IPS DF 6.9 (cell line): ENCODE results near the gene ADAMTS17.

Experiments
- DNase-seq: peaks from one replicate; pipeline ENCODE4 v3.0.0-alpha.2; 2013; ENCODE audit warnings: low read depth, low spot score
- H3K27ac ChIP-seq: one replicate; pipeline ENCODE4 v1.5.1; 2013; ENCODE audit warnings: low read length, control low read depth
- H3K27me3 ChIP-seq: 2 replicates; pipeline ENCODE4 v1.6.1; 2013; ENCODE audit warnings: mild to moderate bottlenecking, low read length; ENCODE audit not compliant: control insufficient read depth, insufficient read depth
- H3K36me3 ChIP-seq: 2 replicates; pipeline ENCODE4 v1.6.1; 2013; ENCODE audit warnings: low read length; ENCODE audit not compliant: control insufficient read depth, insufficient read depth
- H3K4me1 ChIP-seq: 2 replicates; pipeline ENCODE4 v1.6.1; 2013; ENCODE audit warnings: low read length; ENCODE audit not compliant: control insufficient read depth, insufficient read depth
- H3K4me3 ChIP-seq: 2 replicates; pipeline ENCODE4 v1.5.1; 2013; ENCODE audit warnings: mild to moderate bottlenecking, low read length
- H3K9me3 ChIP-seq: 2 replicates; pipeline ENCODE4 v1.6.1; 2013; ENCODE audit warnings: low read length, inconsistent platforms; ENCODE audit not compliant: control insufficient read depth, insufficient read depth
- WGBS: extraction: QIAGEN DNeasy Blood & Tissue Kit; methylation state at CpG from one replicate; pipeline ENCODE4 v1.1.7; 2013; ENCODE audit warnings: mixed read lengths, missing lambda C conversion rate; ENCODE audit not compliant: insufficient read length, insufficient coverage; 5-methylcytosine and 5-hydroxymethylcytosine counted together

The ADAMTS17 gene

GRCh38 chr15:100220058-100220768, 121.6 kb downstream of the ADAMTS17 start:
- Histone ChIP-seq H3K36me3 (no peaks in the 10 kb centered on the region), H3K4me3 (no peak overlapping the region), H3K27ac (no peak overlapping the region), H3K27me3 (no peaks in the 10 kb centered on the region), H3K4me1 (0 out of 2 replicates have a peak, but pooled peaks cover 1% of the 10 kb centered on the region), H3K9me3 (no peaks in the 10 kb centered on the region)
- WGBS = no CpG with 5 or more reads among the region's 14 CpGs
- no peak for DNase-seq

- Histone ChIP-seq H3K4me1 (no peaks in the 10 kb centered on the region), H3K27me3 (no peaks in the 10 kb centered on the region), H3K36me3 (no peaks in the 10 kb centered on the region), H3K4me3 (no peak overlapping the region), H3K27ac (no peak overlapping the region), H3K9me3 (no peaks in the 10 kb centered on the region)
- no CpG with 5 or more reads among the region's 5 CpGs for WGBS
- DNase-seq = no peak
These were observed 123.3 kb downstream of the ADAMTS17 start for GRCh38 chr15:100218434-100218833.

- DNase-seq = no peak
- Histone ChIP-seq H3K27me3 (no peaks in the 10 kb centered on the region), H3K4me1 (peaks cover 1% of the 10 kb centered on the region; the same call in 1 of the 2 replicates), H3K27ac (no peak overlapping the region), H3K4me3 (no peak overlapping the region), H3K36me3 (no peaks in the 10 kb centered on the region), H3K9me3 (no peaks in the 10 kb centered on the region)
- WGBS = no CpG with 5 or more reads among the region's 8 CpGs
These were observed 125.6 kb downstream of the ADAMTS17 start for GRCh38 chr15:100216182-100216581.

GRCh38 chr15:100215843-100216169, 126.0 kb downstream of the ADAMTS17 start:
- Histone ChIP-seq H3K9me3 (no peaks in the 10 kb centered on the region), H3K4me3 (no peak overlapping the region), H3K4me1 (peaks cover 1% of the 10 kb centered on the region; the same call in 1 of the 2 replicates), H3K27ac (no peak overlapping the region), H3K27me3 (no peaks in the 10 kb centered on the region), H3K36me3 (no peaks in the 10 kb centered on the region)
- no CpG with 5 or more reads among the region's 3 CpGs for WGBS
- no peak for DNase-seq

- no peaks in the 10 kb centered on the region for H3K9me3 ChIP-seq
- H3K27me3 ChIP-seq = no peaks in the 10 kb centered on the region
- no peak overlapping the region for H3K27ac ChIP-seq
- no CpG with 5 or more reads among the region's 13 CpGs for WGBS
- no peaks in the 10 kb centered on the region for H3K36me3 ChIP-seq
- no peak for DNase-seq
- H3K4me1 ChIP-seq = peaks cover 1% of the 10 kb centered on the region; the same call in 1 of the 2 replicates
- H3K4me3 ChIP-seq = no peak overlapping the region
These were observed 126.5 kb downstream of the ADAMTS17 start for GRCh38 chr15:100215031-100215842.

GRCh38 chr15:100211855-100212850, 129.6 kb downstream of the ADAMTS17 start:
- no peaks in the 10 kb centered on the region for H3K9me3 ChIP-seq
- DNase-seq = no peak
- no peaks in the 10 kb centered on the region for H3K36me3 ChIP-seq
- no peak overlapping the region for H3K27ac ChIP-seq
- WGBS = no CpG with 5 or more reads among the region's 11 CpGs
- H3K27me3 ChIP-seq = no peaks in the 10 kb centered on the region
- H3K4me3 ChIP-seq = no peak overlapping the region
- H3K4me1 ChIP-seq = peaks cover 1% of the 10 kb centered on the region; the same call in 1 of the 2 replicates

- H3K36me3 ChIP-seq = no peaks in the 10 kb centered on the region
- no peak overlapping the region for H3K4me3 ChIP-seq
- WGBS = no CpG with 5 or more reads among the region's 5 CpGs
- H3K9me3 ChIP-seq = no peaks in the 10 kb centered on the region
- H3K27ac ChIP-seq = no peak overlapping the region
- no peak for DNase-seq
- H3K4me1 ChIP-seq = peaks cover 1% of the 10 kb centered on the region; the same call in 1 of the 2 replicates
- H3K27me3 ChIP-seq = no peaks in the 10 kb centered on the region
These were observed 131.4 kb downstream of the ADAMTS17 start for GRCh38 chr15:100210338-100210737.

- H3K36me3 ChIP-seq = no peaks in the 10 kb centered on the region
- no CpG with 5 or more reads among the region's 13 CpGs for WGBS
- no peaks in the 10 kb centered on the region for H3K27me3 ChIP-seq
- peaks cover 1% of the 10 kb centered on the region; the same call in 1 of the 2 replicates for H3K4me1 ChIP-seq
- DNase-seq = no peak
- H3K27ac ChIP-seq = no peak overlapping the region
- no peak overlapping the region for H3K4me3 ChIP-seq
- H3K9me3 ChIP-seq = no peaks in the 10 kb centered on the region
These were observed 132.7 kb downstream of the ADAMTS17 start for GRCh38 chr15:100208921-100209603.

- Histone ChIP-seq H3K36me3 (no peaks in the 10 kb centered on the region), H3K9me3 (no peaks in the 10 kb centered on the region), H3K4me1 (peaks cover under 1% of the 10 kb centered on the region; the same call in 1 of the 2 replicates), H3K27ac (no peak overlapping the region), H3K27me3 (no peaks in the 10 kb centered on the region), H3K4me3 (no peak overlapping the region)
- DNase-seq = no peak
- WGBS = no CpG with 5 or more reads among the region's 2 CpGs
These were observed 134.7 kb downstream of the ADAMTS17 start for GRCh38 chr15:100207053-100207452.
